ENCODE data around the gene AMER3. TPM values are rescaled to one million over a fixed set of nuclear protein-coding genes. Genes with fewer than 3 reads are reported as not detected.

AMER3 gene
- total RNA-seq, 1 donor from 2014 or later, result 1.4 TPM

DNA sequence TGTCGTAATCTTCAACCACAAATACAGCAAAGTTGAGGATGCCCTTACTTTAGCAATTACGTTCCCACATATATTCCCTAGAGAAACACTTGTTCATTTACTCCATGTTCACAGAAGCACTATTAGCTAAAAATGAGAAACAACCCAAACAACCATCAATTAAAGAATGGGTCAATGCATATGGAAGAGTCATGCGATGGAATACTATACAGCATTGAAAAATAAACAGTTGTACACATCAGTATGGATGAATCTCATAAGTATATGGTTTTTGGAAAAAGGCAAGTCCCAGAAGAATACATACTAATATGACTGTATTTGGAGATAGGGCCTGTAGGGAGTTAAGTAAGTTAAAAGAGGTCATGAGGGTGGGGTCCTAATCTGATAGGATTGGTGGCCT is 20.1 kb upstream of the AMER3 start:
- H3K36me3 Mint-ChIP-seq (ENCODE audit: low read depth), result no peaks in the 10 kb centered on the region
- no peaks in the 10 kb centered on the region for H3K4me1 Mint-ChIP-seq
- no peak overlapping the region for H3K27ac Mint-ChIP-seq (ENCODE audit: unreplicated experiment)
- peaks cover 18% of the 10 kb centered on the region for H3K27me3 Mint-ChIP-seq (ENCODE audit: low read depth)
- DNase-seq (ENCODE audit: low read depth, low spot score), result no peak
- H3K4me3 Mint-ChIP-seq, result no peak overlapping the region
- TF ChIP-seq, protein P1, sequence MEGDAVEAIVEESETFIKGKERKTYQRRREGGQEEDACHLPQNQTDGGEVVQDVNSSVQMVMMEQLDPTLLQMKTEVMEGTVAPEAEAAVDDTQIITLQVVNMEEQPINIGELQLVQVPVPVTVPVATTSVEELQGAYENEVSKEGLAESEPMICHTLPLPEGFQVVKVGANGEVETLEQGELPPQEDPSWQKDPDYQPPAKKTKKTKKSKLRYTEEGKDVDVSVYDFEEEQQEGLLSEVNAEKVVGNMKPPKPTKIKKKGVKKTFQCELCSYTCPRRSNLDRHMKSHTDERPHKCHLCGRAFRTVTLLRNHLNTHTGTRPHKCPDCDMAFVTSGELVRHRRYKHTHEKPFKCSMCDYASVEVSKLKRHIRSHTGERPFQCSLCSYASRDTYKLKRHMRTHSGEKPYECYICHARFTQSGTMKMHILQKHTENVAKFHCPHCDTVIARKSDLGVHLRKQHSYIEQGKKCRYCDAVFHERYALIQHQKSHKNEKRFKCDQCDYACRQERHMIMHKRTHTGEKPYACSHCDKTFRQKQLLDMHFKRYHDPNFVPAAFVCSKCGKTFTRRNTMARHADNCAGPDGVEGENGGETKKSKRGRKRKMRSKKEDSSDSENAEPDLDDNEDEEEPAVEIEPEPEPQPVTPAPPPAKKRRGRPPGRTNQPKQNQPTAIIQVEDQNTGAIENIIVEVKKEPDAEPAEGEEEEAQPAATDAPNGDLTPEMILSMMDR (conservative IDR thresholded peaks at IDR 0.05), result no peak
- no peaks in the 10 kb centered on the region for H3K9me3 Mint-ChIP-seq

DNA sequence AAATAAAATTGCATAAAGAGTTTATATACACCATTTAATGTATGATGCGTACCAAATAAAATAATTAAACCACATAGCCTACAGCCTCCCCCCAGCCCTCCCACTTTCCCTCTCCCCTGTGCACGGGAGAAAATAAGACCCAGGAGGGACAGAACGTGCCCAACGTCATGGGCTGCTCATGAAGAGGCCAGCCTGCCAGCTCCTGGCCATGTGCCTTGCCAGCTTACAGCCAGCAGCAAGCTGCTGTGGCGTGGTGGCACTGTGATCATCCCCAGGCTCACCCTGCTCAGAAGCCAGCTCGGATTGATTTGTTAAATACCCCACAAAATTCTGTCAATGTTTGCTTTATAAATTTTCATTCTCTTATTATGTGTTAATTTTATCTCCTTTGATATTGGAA is 18.9 kb upstream of the AMER3 start:
- Mint-ChIP-seq H3K27me3 (ENCODE audit: low read depth) (peaks cover 8% of the 10 kb centered on the region), H3K4me3 (no peak overlapping the region), H3K27ac (ENCODE audit: unreplicated experiment) (no peak overlapping the region), H3K4me1 (peaks cover 10% of the 10 kb centered on the region), H3K36me3 (ENCODE audit: low read depth) (no peaks in the 10 kb centered on the region), H3K9me3 (no peaks in the 10 kb centered on the region)
- TF ChIP-seq, protein P1 (conservative IDR thresholded peaks at IDR 0.05), result no peak
- no peak for DNase-seq (ENCODE audit: low read depth, low spot score)

DNA sequence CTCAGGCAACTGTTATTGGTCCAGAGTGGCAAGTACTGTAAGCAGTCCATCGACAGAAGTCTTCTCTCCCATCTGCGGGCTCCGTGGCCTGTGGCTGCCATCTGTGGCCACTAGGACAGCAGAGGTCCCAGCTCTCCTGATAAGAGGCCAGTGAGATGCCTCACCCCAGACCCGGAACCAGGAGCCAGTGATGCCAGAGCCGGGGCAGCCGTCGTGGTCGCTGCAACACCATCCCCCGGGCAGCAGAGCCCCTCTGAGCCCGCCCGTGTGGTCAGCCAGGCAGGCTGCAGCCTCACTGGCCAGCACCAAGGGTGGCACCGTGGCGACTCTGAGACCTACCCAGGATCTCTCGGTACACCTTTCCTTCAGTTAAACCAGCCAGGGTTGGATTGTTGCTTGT is 17.7 kb upstream of the AMER3 start:
- H3K4me1 Mint-ChIP-seq, result peaks cover 17% of the 10 kb centered on the region
- TF ChIP-seq, protein P1 (conservative IDR thresholded peaks at IDR 0.05), result no peak
- H3K9me3 Mint-ChIP-seq, result no peaks in the 10 kb centered on the region
- H3K27me3 Mint-ChIP-seq (ENCODE audit: low read depth), result peaks cover 4% of the 10 kb centered on the region
- DNase-seq (ENCODE audit: low read depth, low spot score), result no peak
- no peak overlapping the region for H3K27ac Mint-ChIP-seq (ENCODE audit: unreplicated experiment)
- no peaks in the 10 kb centered on the region for H3K36me3 Mint-ChIP-seq (ENCODE audit: low read depth)
- no peak overlapping the region for H3K4me3 Mint-ChIP-seq

DNA sequence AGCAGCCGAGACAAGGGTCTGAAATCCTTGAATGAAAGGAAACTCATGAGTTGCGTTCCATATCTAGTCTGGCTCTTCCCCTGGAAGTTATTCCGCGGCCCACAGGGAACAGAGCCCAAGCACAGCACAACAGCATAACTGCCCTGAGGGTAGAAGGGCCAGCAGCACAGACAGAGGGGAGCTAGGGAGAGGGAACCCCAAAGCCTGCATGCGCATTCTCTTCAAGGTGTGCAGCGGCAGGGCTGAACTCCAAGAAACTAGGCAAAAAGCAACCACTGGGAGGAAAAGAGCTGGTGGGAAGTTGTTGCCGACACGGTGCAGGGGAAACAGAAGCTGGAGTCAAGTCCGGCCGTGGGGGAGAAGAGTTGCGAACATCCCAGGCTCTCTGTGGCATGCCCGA is 14.7 kb upstream of the AMER3 start:
- Mint-ChIP-seq H3K36me3 (ENCODE audit: low read depth) (no peaks in the 10 kb centered on the region), H3K27me3 (ENCODE audit: low read depth) (no peaks in the 10 kb centered on the region), H3K4me1 (peaks cover 24% of the 10 kb centered on the region), H3K4me3 (no peak overlapping the region), H3K9me3 (no peaks in the 10 kb centered on the region), H3K27ac (ENCODE audit: unreplicated experiment) (no peak overlapping the region)
- DNase-seq (ENCODE audit: low read depth, low spot score), result no peak
- TF ChIP-seq, protein P1 (conservative IDR thresholded peaks at IDR 0.05), result no peak

DNA sequence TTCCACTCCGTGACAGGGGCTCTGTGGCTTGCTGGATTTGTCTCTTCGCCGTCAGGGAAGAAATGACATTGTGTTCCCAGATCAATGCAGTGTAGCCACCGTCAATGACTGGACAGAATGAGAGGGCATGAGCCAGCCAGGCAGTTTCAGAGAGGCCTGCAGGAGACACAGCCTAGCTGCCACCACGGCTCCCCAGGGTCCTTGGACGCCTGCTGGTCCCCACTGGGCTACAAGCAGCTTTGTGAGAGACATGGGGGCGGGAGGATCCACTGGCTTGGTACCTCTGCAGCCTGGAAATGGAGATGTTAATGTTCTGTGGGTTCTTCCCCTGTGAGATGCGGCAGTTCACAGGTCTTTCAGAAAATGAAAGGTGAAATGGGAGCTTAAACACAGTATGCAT is 12.1 kb upstream of the AMER3 start:
- no peak for DNase-seq (ENCODE audit: low read depth, low spot score)
- no peaks in the 10 kb centered on the region for H3K9me3 Mint-ChIP-seq
- TF ChIP-seq, protein P1 (conservative IDR thresholded peaks at IDR 0.05), result no peak
- H3K27ac Mint-ChIP-seq (ENCODE audit: unreplicated experiment), result no peak overlapping the region
- no peak overlapping the region for H3K4me3 Mint-ChIP-seq
- H3K4me1 Mint-ChIP-seq, result peaks cover 24% of the 10 kb centered on the region
- H3K36me3 Mint-ChIP-seq (ENCODE audit: low read depth), result no peaks in the 10 kb centered on the region
- peaks cover 8% of the 10 kb centered on the region for H3K27me3 Mint-ChIP-seq (ENCODE audit: low read depth)
